SK-N-MC (cell line): Measurements from ENCODE around the gene SNX30.

Experiments
- EZH2 ChIP-seq: fragments of 200-600 bp; sonication (generic); IDR thresholded peaks from one replicate; pipeline ENCODE4 v1.6.1; 2017; ENCODE audit warnings: antibody characterized with exemption
- FOXP2 ChIP-seq: optimal IDR thresholded peaks from 2 replicates; pipeline ENCODE3; 2011; ENCODE audit warnings: mild to moderate bottlenecking, moderate library complexity; ENCODE audit not compliant: insufficient read depth; ENCODE audit errors: extremely low read length, control extremely low read depth
- POLR2AphosphoS5 ChIP-seq: IDR thresholded peaks from 2 replicates; pipeline ENCODE4 v1.6.1; 2012; ENCODE audit warnings: mild to moderate bottlenecking, low read depth, low read length, borderline replicate concordance

GRCh38 chr9:112872019-112872418 lies 121.5 kb downstream of the SNX30 start:
- TF ChIP-seq POLR2AphosphoS5 (no peak), EZH2 (no peak), FOXP2 (no peak)
